PC-3 (cell line): ENCODE data around the gene FBLN5. TPM values are rescaled to one million over a fixed set of nuclear protein-coding genes. Genes with fewer than 3 reads are reported as not detected.

Experiments
- ATAC-seq: fragments of 200-7000 bp; cut with Tn5 transposase; 2 replicates; pipeline ENCODE4 v1.9.1; 2020; ENCODE audit warnings: mild to moderate bottlenecking, moderate library complexity
- BruUV-seq: library from RNA; stranded (reverse); fragments of 400-500 nt; replicated peaks from 2 replicates; lab custom pipeline; 2021; lab: Mats Ljungman, UMichigan
- CTCF ChIA-PET: fragments of 300-600 bp; sonication (Branson Sonifier 250); formaldehyde crosslinking; loops from one replicate; lab custom pipeline; 2022; ENCODE audit warnings: antibody characterized with exemption; lab: Charles Lee
- POLR2A ChIA-PET: fragments of 300-600 bp; sonication (Branson Sonifier 250); formaldehyde crosslinking; loops from one replicate; lab custom pipeline; 2022; ENCODE audit warnings: antibody characterized with exemption; ENCODE audit not compliant: unreplicated experiment; lab: Charles Lee
- DNase-seq: peaks from one replicate; pipeline ENCODE4 v3.0.0-alpha.2; 2015
- H2AFZ ChIP-seq: fragments of 300-600 bp; sonication (generic); 2 replicates; pipeline ENCODE4 v1.6.0; 2016; ENCODE audit warnings: antibody characterized with exemption, low read length
- H3F3A ChIP-seq: fragments of 300-600 bp; sonication (generic); one replicate; pipeline ENCODE4 v1.6.0; 2017; ENCODE audit warnings: antibody characterized with exemption, low read length, control low read depth, mild to moderate bottlenecking; ENCODE audit not compliant: unreplicated experiment
- H3K27ac ChIP-seq: fragments of 300-600 bp; sonication (generic); 2 replicates; pipeline ENCODE4 v1.5.1; 2016; ENCODE audit warnings: mild to moderate bottlenecking, low read length
- H3K27me3 ChIP-seq: fragments of 300-600 bp; sonication (generic); 2 replicates; pipeline ENCODE4 v1.6.1; 2016; ENCODE audit warnings: low read length, mixed read lengths
- H3K36me3 ChIP-seq: fragments of 300-600 bp; sonication (generic); 2 replicates; pipeline ENCODE4 v1.6.1; 2016; ENCODE audit warnings: low read depth, mixed run types, low read length, mixed read lengths
- H3K4me1 ChIP-seq: fragments of 300-600 bp; sonication (generic); 2 replicates; pipeline ENCODE4 v1.5.1; 2016; ENCODE audit warnings: low read length; ENCODE audit not compliant: insufficient read depth
- H3K4me2 ChIP-seq: fragments of 300-600 bp; sonication (generic); 2 replicates; pipeline ENCODE4 v1.6.0; 2016; ENCODE audit warnings: low read length
- H3K4me3 ChIP-seq: fragments of 300-600 bp; sonication (generic); 2 replicates; pipeline ENCODE4 v1.5.1; 2016; ENCODE audit warnings: mild to moderate bottlenecking, low read length, mixed read lengths
- H3K79me2 ChIP-seq: fragments of 300-600 bp; sonication (generic); 2 replicates; pipeline ENCODE4 v1.6.1; 2017; ENCODE audit warnings: low read length, mixed read lengths
- H3K9ac ChIP-seq: fragments of 300-600 bp; sonication (generic); 2 replicates; pipeline ENCODE4 v1.6.0; 2016; ENCODE audit warnings: mild to moderate bottlenecking, low read length
- H3K9me2 ChIP-seq: fragments of 300-600 bp; sonication (generic); replicated peaks from 2 replicates; pipeline ENCODE4 v1.6.1; 2016; ENCODE audit warnings: mixed run types, low read length, mixed read lengths
- H3K9me3 ChIP-seq: fragments of 300-600 bp; sonication (generic); 2 replicates; pipeline ENCODE4 v1.6.1; 2016; ENCODE audit warnings: low read length, mixed read lengths
- H4K20me1 ChIP-seq: fragments of 300-600 bp; sonication (generic); 2 replicates; pipeline ENCODE4 v1.6.1; 2016; ENCODE audit warnings: low read length, mixed read lengths
- CTCF ChIP-seq: fragments of 300-600 bp; sonication (generic); conservative IDR thresholded peaks from 2 replicates; pipeline ENCODE4 v1.5.1; 2017; ENCODE audit warnings: antibody characterized with exemption, low read depth, mild to moderate bottlenecking, low read length
- EZH2 ChIP-seq: fragments of 300-600 bp; sonication (generic); IDR thresholded peaks from one replicate; pipeline ENCODE4 v1.6.1; 2017; ENCODE audit warnings: antibody characterized with exemption, mild to moderate bottlenecking, low read length; ENCODE audit not compliant: unreplicated experiment
- EZH2phosphoT487 ChIP-seq: fragments of 300-600 bp; sonication (generic); IDR thresholded peaks from 2 replicates; pipeline ENCODE4 v1.6.1; 2018; ENCODE audit warnings: mild to moderate bottlenecking, antibody characterized with exemption, low read length, borderline replicate concordance
- intact Hi-C: fragments of 100-400 bp; cut with micrococcal nuclease; formaldehyde crosslinking; loops from 2 replicates; pipeline ENCODE4 v1.9.0; 2023
- total RNA-seq: library from RNA; depleted of rRNA; stranded (reverse); fragments of >200 nt; gene quantifications from 2 replicates; pipeline ENCODE4 v1.2.3, GENCODE V29; 2014

Gene FBLN5
- total RNA-seq, 1 experiment from 2014 or later, result 0.58 TPM

GRCh38 chr14:91844029-91844428 lies 103.5 kb downstream of the FBLN5 start:
- CTCF ChIA-PET, result no interaction called here
- Histone ChIP-seq H3K79me2 (no peaks in the 10 kb centered on the region), H4K20me1 (no peaks in the 10 kb centered on the region), H3K27me3 (peaks cover 35% of the 10 kb centered on the region), H3K9me2 (no peaks in the 10 kb centered on the region), H3K36me3 (no peaks in the 10 kb centered on the region), H3K9me3 (no peaks in the 10 kb centered on the region), H3F3A (no peaks in the 10 kb centered on the region), H3K9ac (no peak overlapping the region), H3K27ac (no peak overlapping the region), H3K4me1 (no peaks in the 10 kb centered on the region), H3K4me2 (no peak overlapping the region), H3K4me3 (no peak overlapping the region), H2AFZ (no peak overlapping the region)
- TF ChIP-seq CTCF (no peak), EZH2 (no peak), EZH2phosphoT487 (no peak)
- intact Hi-C loops, result no loop called here
- DNase-seq (no peak), ATAC-seq (no peak)
- no TSS peak for BruUV-seq
- POLR2A ChIA-PET, result no interaction called here

- POLR2A ChIA-PET, result no interaction called here
- H3K27ac ChIP-seq, result no peak overlapping the region
- no peak overlapping the region for H3K4me2 ChIP-seq
- no peaks in the 10 kb centered on the region for H3K9me2 ChIP-seq
- H3K4me1 ChIP-seq, result no peaks in the 10 kb centered on the region
- no peaks in the 10 kb centered on the region for H3K9me3 ChIP-seq
- CTCF ChIA-PET, result no interaction called here
- no peak overlapping the region for H3K9ac ChIP-seq
- no peak for ATAC-seq
- H2AFZ ChIP-seq, result no peak overlapping the region
- intact Hi-C loops, result no loop called here
- TF ChIP-seq EZH2phosphoT487 (no peak), CTCF (no peak), EZH2 (no peak)
- no peaks in the 10 kb centered on the region for H3K79me2 ChIP-seq
- no peaks in the 10 kb centered on the region for H3F3A ChIP-seq
- peaks cover 29% of the 10 kb centered on the region for H3K27me3 ChIP-seq
- BruUV-seq, result no TSS peak
- no peak overlapping the region for H3K4me3 ChIP-seq
- no peaks in the 10 kb centered on the region for H3K36me3 ChIP-seq
- H4K20me1 ChIP-seq, result no peaks in the 10 kb centered on the region
- no peak for DNase-seq
Observed at GRCh38 chr14:91843437-91843836, 104.1 kb downstream of the FBLN5 start.

- no peaks in the 10 kb centered on the region for H3K79me2 ChIP-seq
- H3K36me3 ChIP-seq, result no peaks in the 10 kb centered on the region
- intact Hi-C loops, result no loop called here
- H3K4me3 ChIP-seq, result no peak overlapping the region
- H4K20me1 ChIP-seq, result no peaks in the 10 kb centered on the region
- ChIA-PET CTCF (no interaction called here), POLR2A (no interaction called here)
- peaks cover 20% of the 10 kb centered on the region for H3K27me3 ChIP-seq
- H3K9ac ChIP-seq, result no peak overlapping the region
- H3K27ac ChIP-seq, result no peak overlapping the region
- no peaks in the 10 kb centered on the region for H3K9me3 ChIP-seq
- DNase-seq, result no peak
- no peak overlapping the region for H3K4me2 ChIP-seq
- TF ChIP-seq CTCF (no peak), EZH2 (no peak), EZH2phosphoT487 (no peak)
- no peaks in the 10 kb centered on the region for H3F3A ChIP-seq
- no TSS peak for BruUV-seq
- peaks cover 5% of the 10 kb centered on the region; the same call in 1 of the 2 replicates for H3K4me1 ChIP-seq
- no peaks in the 10 kb centered on the region for H3K9me2 ChIP-seq
- no peak overlapping the region for H2AFZ ChIP-seq
- ATAC-seq, result no peak
Observed at GRCh38 chr14:91841065-91841464, 106.4 kb downstream of the FBLN5 start.
